Cerebellar cortex (tissue), 1 donor: Measurements from ENCODE around the gene ATP8B2.
"Not testable (repeated sequence)": the region's sequence is repeated elsewhere in the genome, so short reads cannot be mapped to it uniquely, and the experiment has no call there.

ENCODE experiments used
- DNase-seq: peaks from one replicate; pipeline ENCODE4 v3.0.0-alpha.2; 2015; ENCODE audit warnings: low spot score

Gene ATP8B2

GRCh38 chr1:154347961-154348360 is 22.6 kb downstream of the ATP8B2 start:
- DNase-seq, result no peak

- no peak for DNase-seq
These were observed 23.2 kb downstream of the ATP8B2 start for GRCh38 chr1:154348429-154349076.

DNA sequence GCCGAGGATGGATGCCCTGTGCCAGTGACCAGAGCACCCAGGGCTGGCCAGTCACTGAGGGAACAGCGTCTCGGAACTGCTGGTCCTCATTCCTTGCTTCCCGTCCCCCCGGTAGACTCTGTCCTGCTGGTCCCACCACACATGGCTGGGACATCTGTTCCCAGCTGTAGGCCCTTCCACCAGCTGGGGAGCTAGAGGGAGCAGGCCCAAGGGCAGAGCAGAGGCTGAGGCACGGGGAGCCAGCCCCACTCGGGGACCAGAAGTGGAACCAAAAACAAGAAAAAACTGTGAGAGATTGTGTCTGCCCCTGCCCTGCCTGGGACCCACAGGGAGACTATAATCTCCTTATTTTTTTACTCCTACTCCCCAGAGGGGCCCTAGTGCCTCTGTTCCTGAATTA is 23.8 kb downstream of the ATP8B2 start:
- DNase-seq, result no peak

DNA sequence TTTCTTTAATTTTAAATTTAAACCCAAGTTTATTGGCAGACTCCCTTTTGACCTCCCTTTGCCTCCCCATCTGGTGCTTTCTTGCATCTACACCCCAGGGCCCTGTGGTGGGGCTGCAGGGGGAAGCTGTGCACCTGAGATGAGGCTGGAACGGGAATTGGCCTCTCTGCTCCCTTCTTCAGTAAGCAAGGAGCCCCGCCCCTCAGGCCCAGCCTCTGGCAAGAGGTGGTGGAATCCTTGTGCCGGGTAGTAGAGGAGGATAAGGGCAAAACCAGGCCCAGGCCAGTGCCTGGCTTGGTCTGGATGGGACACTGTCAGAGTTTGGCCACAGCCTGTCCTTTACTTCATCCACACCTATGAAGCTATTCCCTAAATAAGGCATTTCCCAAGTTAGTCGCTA is 25.1 kb downstream of the ATP8B2 start:
- DNase-seq, result no peak

- no peak for DNase-seq
These were observed 26.2 kb downstream of the ATP8B2 start for GRCh38 chr1:154351363-154352068.

DNA sequence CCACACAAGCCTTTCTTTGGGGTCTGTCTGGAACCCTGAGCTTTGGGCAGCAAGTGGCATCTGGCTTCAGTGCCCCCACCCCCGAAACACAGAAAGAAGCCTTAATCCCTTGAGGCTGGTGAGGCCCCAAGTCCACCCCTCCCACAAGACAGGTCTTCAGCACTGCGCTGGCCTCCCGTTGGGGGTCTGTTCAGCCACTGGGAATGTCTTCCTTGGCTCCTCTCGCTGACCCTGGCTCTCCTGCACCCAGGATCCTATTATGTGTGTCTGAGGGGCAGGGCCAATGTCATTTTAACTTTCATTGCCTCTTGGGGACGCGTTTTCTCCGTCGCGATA is 26.9 kb downstream of the ATP8B2 start:
- no peak for DNase-seq

- peak; percentile 44 for DNase-seq
These were observed 27.5 kb downstream of the ATP8B2 start for GRCh38 chr1:154352581-154353459.

GRCh38 chr1:154353460-154353904 is 28.2 kb downstream of the ATP8B2 start:
- peak; percentile 35 for DNase-seq

- no peak for DNase-seq
These were observed 28.6 kb downstream of the ATP8B2 start for GRCh38 chr1:154353966-154354365.

DNA sequence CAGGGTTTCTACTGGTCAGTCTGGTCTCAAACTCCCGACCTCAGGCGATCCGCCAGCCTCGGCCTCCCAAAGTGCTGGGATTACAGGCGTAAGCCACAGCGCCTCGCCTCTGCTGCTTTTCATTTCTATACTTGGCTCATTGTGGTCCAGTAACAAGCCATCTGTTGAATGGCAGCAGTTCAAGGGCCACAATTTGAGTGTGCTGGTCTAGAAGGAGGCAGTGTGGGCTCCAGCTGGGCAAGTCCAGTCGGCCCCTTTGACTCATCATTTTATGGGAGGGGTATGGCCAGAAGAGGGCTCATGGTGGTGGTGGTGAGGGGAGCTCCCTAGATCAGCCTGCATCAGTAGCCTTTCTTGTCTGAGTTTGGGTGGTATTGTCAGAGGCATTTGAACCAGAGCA is 33.2 kb downstream of the ATP8B2 start:
- DNase-seq, result no peak

GRCh38 chr1:154360288-154360687 is 35.0 kb downstream of the ATP8B2 start:
- DNase-seq, result no peak

- DNase-seq, result not testable (repeated sequence)
These were observed 35.6 kb downstream of the ATP8B2 start for GRCh38 chr1:154360881-154361280.

GRCh38 chr1:154361357-154361756 is 36.0 kb downstream of the ATP8B2 start:
- DNase-seq, result no peak

DNA sequence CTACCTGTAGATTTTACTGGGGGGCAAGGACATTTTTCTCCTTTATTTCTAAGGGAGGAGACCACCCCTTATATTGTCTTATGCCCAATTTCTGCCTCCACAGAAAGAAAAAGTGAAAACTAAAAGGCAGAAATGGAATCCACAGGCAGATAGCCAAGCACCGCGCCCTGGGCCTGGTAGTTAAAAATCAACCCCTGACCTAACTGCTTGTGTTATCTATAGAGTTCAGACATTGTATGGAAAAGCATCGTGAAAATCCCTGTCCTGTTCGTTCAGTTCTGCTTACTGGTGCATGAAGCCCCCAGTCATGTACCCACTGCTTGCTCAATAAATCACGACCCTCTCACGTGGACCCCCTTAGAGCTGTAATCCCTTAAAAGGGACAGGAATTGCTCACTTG is 46.1 kb downstream of the ATP8B2 start:
- DNase-seq, result no peak

- not testable (repeated sequence) for DNase-seq
These were observed 48.5 kb downstream of the ATP8B2 start for GRCh38 chr1:154373777-154374357.

GRCh38 chr1:154379301-154379700 is 54.0 kb downstream of the ATP8B2 start:
- no peak for DNase-seq

GRCh38 chr1:154384650-154385489 is 59.5 kb downstream of the ATP8B2 start:
- DNase-seq, result no peak

- DNase-seq, result no peak
These were observed 61.5 kb downstream of the ATP8B2 start for GRCh38 chr1:154386643-154387352.

GRCh38 chr1:154391086-154391770 is 65.9 kb downstream of the ATP8B2 start:
- DNase-seq, result no peak

DNA sequence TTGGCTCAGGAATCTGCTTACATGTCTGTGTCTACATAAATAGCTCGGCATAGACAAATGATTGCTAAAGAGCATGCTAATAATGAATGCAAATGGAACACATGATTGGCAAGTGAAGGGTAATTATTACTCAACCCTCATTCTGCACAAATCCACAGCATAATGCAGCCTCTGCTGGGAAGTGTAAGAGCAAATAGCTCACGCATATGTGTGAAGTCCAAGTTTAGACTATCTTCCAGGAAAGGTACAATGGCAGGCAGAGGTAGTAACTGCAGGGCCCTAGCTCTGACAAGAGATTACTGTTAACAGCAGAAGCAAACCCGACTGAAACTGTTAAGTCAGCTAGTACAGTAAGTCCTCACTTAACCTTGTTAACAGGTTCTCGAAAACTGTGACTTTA is 72.8 kb downstream of the ATP8B2 start:
- no peak for DNase-seq
